GM12875 (cell line): Measurements from ENCODE around the gene LHX4.

Source experiments
- H3K4me3 ChIP-seq: one replicate; pipeline ENCODE4 v1.5.1; 2011; ENCODE audit warnings: low read depth, low read length, control low read depth
- TF ChIP-seq, protein P1 (sequence below): IDR thresholded peaks from 2 replicates; pipeline ENCODE4 v1.5.1; 2011; ENCODE audit warnings: low read depth, mild to moderate bottlenecking, control low read depth, inconsistent platforms, low read length, moderate library complexity, borderline replicate concordance; ENCODE audit not compliant: insufficient read depth

LHX4 gene

DNA sequence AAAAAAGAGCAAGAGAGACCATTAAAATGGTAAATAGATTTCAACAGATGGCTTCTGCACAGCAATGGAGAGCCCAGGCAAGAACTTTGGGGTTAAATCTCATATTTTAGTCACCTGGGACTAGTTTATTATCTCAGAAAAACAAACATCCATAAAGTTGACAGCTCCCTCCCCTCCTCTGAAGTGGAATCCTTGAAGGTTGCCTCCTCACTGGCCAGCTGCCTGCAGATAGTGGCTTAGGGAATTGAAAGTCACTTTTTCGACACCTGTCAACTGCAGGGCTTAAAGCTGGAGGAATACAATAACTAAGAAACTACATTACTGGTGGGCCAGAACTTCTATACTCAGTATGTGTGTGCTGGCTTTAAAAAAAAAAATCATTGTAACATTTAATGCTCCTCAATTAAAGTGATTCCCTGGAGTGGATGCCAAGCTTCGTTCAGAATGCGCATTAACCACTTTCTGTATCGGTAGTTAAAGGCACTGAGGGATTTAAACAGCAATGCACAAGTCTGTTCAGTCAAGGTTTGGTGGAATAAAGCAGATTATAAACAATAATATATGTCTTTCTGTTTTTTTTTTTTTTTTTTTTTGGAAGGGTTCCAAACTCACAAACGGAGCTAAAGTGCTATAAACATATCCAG, 52.5 kb downstream of the LHX4 start:
- H3K4me3 ChIP-seq: no peak overlapping the region
- TF ChIP-seq, protein P1, sequence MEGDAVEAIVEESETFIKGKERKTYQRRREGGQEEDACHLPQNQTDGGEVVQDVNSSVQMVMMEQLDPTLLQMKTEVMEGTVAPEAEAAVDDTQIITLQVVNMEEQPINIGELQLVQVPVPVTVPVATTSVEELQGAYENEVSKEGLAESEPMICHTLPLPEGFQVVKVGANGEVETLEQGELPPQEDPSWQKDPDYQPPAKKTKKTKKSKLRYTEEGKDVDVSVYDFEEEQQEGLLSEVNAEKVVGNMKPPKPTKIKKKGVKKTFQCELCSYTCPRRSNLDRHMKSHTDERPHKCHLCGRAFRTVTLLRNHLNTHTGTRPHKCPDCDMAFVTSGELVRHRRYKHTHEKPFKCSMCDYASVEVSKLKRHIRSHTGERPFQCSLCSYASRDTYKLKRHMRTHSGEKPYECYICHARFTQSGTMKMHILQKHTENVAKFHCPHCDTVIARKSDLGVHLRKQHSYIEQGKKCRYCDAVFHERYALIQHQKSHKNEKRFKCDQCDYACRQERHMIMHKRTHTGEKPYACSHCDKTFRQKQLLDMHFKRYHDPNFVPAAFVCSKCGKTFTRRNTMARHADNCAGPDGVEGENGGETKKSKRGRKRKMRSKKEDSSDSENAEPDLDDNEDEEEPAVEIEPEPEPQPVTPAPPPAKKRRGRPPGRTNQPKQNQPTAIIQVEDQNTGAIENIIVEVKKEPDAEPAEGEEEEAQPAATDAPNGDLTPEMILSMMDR: no peak

DNA sequence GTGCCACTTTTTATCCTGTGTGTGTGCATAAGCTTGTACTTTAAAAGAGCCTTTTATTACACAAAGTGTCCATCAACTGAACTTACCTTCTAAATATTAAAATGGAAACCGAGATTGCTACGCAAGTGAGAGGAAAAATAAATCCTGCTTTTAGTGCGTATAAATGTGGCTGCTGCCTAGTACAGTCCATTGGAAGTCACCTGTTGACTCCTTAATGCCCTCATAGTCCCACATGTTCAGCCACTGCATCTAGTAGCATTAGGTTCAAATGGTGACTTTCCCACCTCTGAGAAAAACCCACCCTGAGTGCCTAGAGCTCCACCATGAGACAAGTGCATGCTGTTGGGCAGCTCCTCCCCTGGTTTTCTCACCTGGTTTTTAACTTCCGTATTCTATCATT, 53.0 kb downstream of the LHX4 start:
- TF ChIP-seq, protein P1: no peak
- no peak overlapping the region for H3K4me3 ChIP-seq

DNA sequence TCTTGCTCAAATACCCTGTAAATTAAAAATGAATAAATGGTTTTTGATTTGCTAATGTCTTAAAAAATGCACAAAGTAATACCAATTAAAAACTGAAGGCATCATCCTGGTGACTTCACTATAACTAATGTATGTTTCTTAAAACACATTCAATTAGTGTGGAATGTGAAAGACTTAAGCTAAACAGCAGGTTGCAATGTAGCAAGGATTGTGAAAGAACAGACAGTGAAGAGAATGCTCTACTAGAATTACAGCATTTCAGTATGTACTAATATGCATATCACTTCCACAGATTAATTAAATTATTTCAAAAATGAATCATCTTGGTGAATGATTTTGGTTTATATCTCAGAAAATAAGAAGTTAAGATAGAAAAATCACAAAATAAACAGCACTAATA, 56.4 kb downstream of the LHX4 start:
- H3K4me3 ChIP-seq: no peak overlapping the region
- TF ChIP-seq, protein P1: no peak

DNA sequence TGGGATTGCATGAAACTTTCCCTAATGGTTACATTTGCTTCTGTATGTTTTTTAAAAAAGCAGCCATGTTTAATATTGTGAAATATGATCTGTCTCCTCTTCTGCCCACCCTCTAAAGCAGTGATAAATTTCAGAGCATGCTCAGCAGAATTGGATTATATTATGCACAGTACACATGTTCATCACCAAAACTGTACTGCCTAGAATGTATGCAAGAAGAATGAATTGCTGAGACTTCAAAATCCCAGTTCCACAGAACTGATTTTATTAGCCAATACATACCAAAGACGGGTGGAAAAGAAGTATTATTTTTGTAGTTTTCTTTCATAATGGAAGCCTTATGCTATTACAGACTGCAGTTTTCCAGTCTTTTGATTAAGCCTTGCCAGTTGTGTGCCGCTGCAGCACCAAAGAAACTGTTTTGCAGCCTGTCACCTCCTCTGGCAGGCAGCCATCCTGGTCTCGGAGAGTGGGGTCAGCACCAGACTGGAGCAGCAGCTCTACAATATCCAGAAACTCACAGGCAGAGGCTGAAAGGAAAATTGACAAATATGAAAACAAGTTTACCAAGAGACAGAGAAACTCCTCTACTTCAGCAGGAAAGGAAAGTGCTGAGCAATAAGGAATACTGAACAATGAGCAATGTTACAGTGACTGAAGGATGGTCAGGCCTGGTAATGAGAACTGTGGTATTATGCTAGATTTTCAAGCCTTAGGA, 58.1 kb downstream of the LHX4 start:
- no peak overlapping the region for H3K4me3 ChIP-seq
- TF ChIP-seq, protein P1: no peak

DNA sequence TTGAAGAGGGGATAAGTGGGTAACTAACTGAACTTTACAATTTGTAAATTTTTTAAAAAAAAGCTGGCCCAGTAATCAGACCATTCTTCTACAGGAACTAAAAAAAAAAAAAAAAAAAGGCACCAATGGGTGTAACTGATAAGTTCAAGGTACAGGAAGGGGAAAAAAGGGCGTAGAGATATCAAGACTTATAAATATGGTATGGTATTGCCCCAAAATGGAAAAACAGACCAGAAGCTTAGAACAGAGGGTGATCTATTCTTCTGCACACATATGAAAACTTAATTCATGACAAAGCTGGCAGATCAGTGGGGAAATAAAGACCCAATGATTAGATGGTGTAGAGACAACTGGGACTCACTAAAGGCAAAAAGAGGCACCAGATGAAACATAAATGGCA, 58.9 kb downstream of the LHX4 start:
- TF ChIP-seq, protein P1: no peak

DNA sequence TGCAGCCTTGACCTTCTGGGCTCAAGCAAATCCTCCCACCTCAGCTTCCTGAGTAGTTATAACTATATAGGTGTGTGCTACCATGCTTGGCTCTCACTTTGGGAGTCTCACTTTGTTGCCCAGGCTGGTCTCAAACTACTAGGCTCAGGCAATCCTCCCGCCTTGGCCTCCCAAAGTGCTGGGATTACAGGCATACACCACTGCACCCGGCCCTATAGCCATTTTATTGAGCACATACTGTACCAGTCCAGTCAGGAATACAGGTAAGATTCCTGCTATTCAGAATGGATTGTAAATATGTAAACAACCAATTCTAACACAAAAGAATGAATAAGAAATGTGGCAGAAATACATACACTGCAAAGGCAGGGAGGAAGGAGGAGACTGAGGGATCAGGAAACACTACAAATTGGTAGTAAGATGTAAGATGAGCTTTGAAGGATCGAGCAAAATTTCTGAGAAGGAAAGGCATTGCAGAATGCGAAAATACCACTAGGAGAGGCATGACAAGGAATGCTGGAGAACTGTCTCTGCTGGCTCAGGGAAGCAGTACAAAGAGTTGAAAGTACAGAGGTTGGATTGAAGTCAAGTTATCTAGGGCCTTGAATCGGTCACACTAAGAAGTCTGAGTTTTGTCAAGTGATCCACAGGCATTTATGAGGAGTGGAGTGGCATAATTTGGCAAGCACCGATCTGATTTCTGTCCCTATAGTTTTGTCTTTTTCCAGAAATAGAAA, 60.4 kb downstream of the LHX4 start:
- H3K4me3 ChIP-seq: no peak overlapping the region
- TF ChIP-seq, protein P1: no peak

More for the DNA sequence above, 58.9 kb downstream of the LHX4 start:
- no peak overlapping the region for H3K4me3 ChIP-seq

DNA sequence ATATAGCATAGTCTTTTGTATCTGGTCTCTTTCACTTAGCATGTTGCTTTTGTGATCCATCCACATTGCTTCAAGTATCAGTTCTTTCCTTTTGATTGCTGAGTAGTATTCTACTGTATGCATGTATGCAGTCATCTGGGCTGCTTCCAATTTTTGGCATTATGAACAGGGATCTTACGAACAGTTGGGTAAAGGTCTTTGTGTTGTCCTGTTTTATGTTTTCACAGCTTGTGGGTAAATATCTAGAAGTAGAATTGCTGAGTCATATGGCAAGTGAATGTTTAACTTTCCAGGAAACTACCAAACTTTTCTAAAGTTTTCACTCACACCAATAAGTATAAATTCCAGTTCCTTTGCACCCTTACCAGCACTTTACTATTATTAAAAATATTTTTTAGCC, 60.9 kb downstream of the LHX4 start:
- TF ChIP-seq, protein P1: no peak
- no peak overlapping the region for H3K4me3 ChIP-seq
